ENCODE measurements around the gene CNTROB.

The CNTROB gene

GRCh38 chr17:7922269-7922844 lies 9.6 kb upstream of the CNTROB start:
- CTCF ChIA-PET: interaction anchor here (0.6 to 1.5 kb wide), 3 partner anchors 10 to 177 kb away, joined by 4 to 6 read pairs (median 5); partner anchors contain the start of genes CNTROB and TRAPPC1
- Histone ChIP-seq H3K9me3 (ENCODE audit: control insufficient read depth, insufficient read depth, low read depth, low read length) (no peaks in the 10 kb centered on the region), H3K27ac (ENCODE audit: extremely low read depth, low read depth, low read length) (no peak overlapping the region), H3K4me3 (ENCODE audit: low read depth, low read length) (no peak overlapping the region), H3K36me3 (ENCODE audit: control insufficient read depth in 2 of 2, insufficient read depth in 1 of 2, low read length in 2 of 2) (peaks cover 0 to 19% of the 10 kb centered on the region in 2 experiments; a peak in 1 of 3 replicates), H3K4me1 (ENCODE audit: control insufficient read depth, insufficient read depth, low read length) (no peaks in the 10 kb centered on the region)
- POLR2A ChIA-PET: interaction anchor here (2.1 kb wide), 1 partner anchor 10 kb away, joined by 7 read pairs; the partner anchor contains the start of genes CNTROB and TRAPPC1
- TF ChIP-seq WT1 (tag by site-specific recombination; IDR thresholded peaks at IDR 0.05): no peak
- no peak for TF ChIP-seq ZIC2 (tag by site-specific recombination; IDR thresholded peaks at IDR 0.05)
- no peak for TF ChIP-seq ZBTB49 (tag by site-specific recombination; IDR thresholded peaks at IDR 0.05; ENCODE audit: low read depth)
- no peak for TF ChIP-seq GLI2 (tag by site-specific recombination; IDR thresholded peaks at IDR 0.05; ENCODE audit: borderline replicate concordance, low read depth)
- TF ChIP-seq ZNF704 (tag by site-specific recombination; IDR thresholded peaks at IDR 0.05): no peak
- no peak for TF ChIP-seq ZNF76 (tag by site-specific recombination; IDR thresholded peaks at IDR 0.05; ENCODE audit: borderline replicate concordance, low read depth)
- TF ChIP-seq ZBTB8A (tag by site-specific recombination; IDR thresholded peaks at IDR 0.05): no peak
- no peak for TF ChIP-seq PBX3 (CRISPR knock-in tag; IDR thresholded peaks at IDR 0.05)
- no peak for TF ChIP-seq MEIS1 (CRISPR knock-in tag; IDR thresholded peaks at IDR 0.05; ENCODE audit: borderline replicate concordance)
- no peak for TF ChIP-seq ZNF837 (tag by site-specific recombination; IDR thresholded peaks at IDR 0.05)
- no peak for TF ChIP-seq SCRT2 (tag by site-specific recombination; IDR thresholded peaks at IDR 0.05)
- TF ChIP-seq BCL11B (tag by site-specific recombination; IDR thresholded peaks at IDR 0.05; ENCODE audit: low read depth): no peak
- no peak for TF ChIP-seq ZNF571 (tag by site-specific recombination; IDR thresholded peaks at IDR 0.05)
- no peak for TF ChIP-seq ZXDB (tag by site-specific recombination; IDR thresholded peaks at IDR 0.05)
- TF ChIP-seq ATF2 (tag by site-specific recombination; IDR thresholded peaks at IDR 0.05; ENCODE audit: low read depth): no peak
- no peak for TF ChIP-seq AEBP2 (tag by site-specific recombination; IDR thresholded peaks at IDR 0.05; ENCODE audit: borderline replicate concordance)
- no peak for TF ChIP-seq ZNF501 (tag by site-specific recombination; IDR thresholded peaks at IDR 0.05)

All from HEK293 (cell line).